Measurements from ENCODE around the gene GRXCR2. TPM values are rescaled to one million over a fixed set of nuclear protein-coding genes. Genes with fewer than 3 reads are reported as not detected.

Gene GRXCR2
- total and polyA plus RNA-seq, 2 of the 4 experiments (the other 2 are of a cell fraction): not detected

DNA sequence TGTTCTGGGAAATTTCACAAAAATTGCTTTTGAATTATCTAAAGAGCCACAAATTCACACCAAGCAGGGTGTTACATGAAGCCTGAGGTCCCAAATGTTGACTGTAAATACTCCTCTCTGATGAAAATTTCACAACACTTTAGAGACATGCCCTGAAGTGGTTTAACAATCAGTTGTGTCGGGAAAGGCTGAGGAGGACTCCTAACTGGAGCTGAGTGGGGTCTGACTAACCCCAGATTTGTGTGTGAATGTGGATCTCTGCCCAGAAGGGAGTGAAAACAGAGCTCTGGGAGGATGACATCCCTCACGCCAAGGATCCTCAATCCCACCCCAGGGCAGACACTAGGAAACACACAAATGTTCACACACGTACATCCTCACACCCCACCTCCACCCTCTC is 31.1 kb upstream of the GRXCR2 start:
- Histone ChIP-seq H3K4me1 (ENCODE audit: control insufficient read depth, insufficient read depth, low read length) (no peaks in the 10 kb centered on the region), H3K56ac (ENCODE audit: extremely low read depth, insufficient read depth, low read length) (no peak overlapping the region), H2BK5ac (ENCODE audit: low read depth, low read length, poor library complexity, severe bottlenecking) (no peak overlapping the region), H3K18ac (ENCODE audit: low read depth, low read length) (no peak overlapping the region), H3K23ac (ENCODE audit: low read depth, low read length) (no peak overlapping the region), H3K27me3 (ENCODE audit: control insufficient read depth, insufficient read depth, low read length) (peaks cover 9% of the 10 kb centered on the region), H3K14ac (replicated peaks; ENCODE audit: low read depth, low read length) (no peak overlapping the region), H3K36me3 (ENCODE audit: control insufficient read depth, insufficient read depth, low read length) (no peaks in the 10 kb centered on the region), H3K9ac (ENCODE audit: low read depth, low read length) (no peak overlapping the region), H3K4me3 (ENCODE audit: insufficient read depth, low read depth, low read length) (no peak overlapping the region), H3K9me3 (ENCODE audit: control insufficient read depth, insufficient read depth, low read length) (no peaks in the 10 kb centered on the region), H2BK15ac (ENCODE audit: low read depth, low read length) (no peak overlapping the region), H2BK120ac (ENCODE audit: low read depth, low read length) (no peak overlapping the region), H3K9me1 (ENCODE audit: insufficient read depth, low read length) (0 out of 2 replicates have a peak, but pooled peaks cover 3% of the 10 kb centered on the region), H2AFZ (replicated peaks; ENCODE audit: low read length, poor library complexity) (peak overlapping the region; percentile 61), H2AK5ac (ENCODE audit: low read depth, low read length) (no peak overlapping the region), H2AK9ac (replicated peaks; ENCODE audit: low read depth, low read length, poor library complexity) (no peak overlapping the region), H3K4ac (ENCODE audit: low read depth, low read length) (0 out of 2 replicates have a peak overlapping the region, but pooled peaks have one; percentile 40), H4K5ac (ENCODE audit: low read depth, low read length) (no peak overlapping the region), H3K4me2 (ENCODE audit: low read depth, low read length) (no peak overlapping the region), H2BK20ac (ENCODE audit: low read depth, low read length) (no peak overlapping the region), H3K27ac (ENCODE audit: insufficient read depth, low read length) (no peak overlapping the region), H4K91ac (ENCODE audit: insufficient read depth, low read depth, low read length) (no peak overlapping the region), H4K8ac (ENCODE audit: low read depth in 2 of 2, low read length in 2 of 2) (no peak overlapping the region), H4K20me1 (ENCODE audit: insufficient read depth, low read length) (no peaks in the 10 kb centered on the region), H3K79me1 (ENCODE audit: low read depth in 1 of 2, low read length in 2 of 2) (no peaks in the 10 kb centered on the region)
- TF ChIP-seq RFX5 (IDR thresholded peaks at IDR 0.05; ENCODE audit: low read depth, low read length): no peak
- peak; percentile 43; the same call in 1 of the 2 replicates for TF ChIP-seq CEBPB (IDR thresholded peaks at IDR 0.05; ENCODE audit: low read depth, low read length)
- ATAC-seq (ENCODE audit: low read depth) (peak; percentile 64), DNase-seq (peak; percentile 63)
- in situ Hi-C loops (cut with MboI; ENCODE audit: low sequenced_read_pairs) (no loop called here), dilution Hi-C loops (cut with HindIII; ENCODE audit: low sequenced_read_pairs, unreplicated experiment) (no loop called here), intact Hi-C loops (cut with micrococcal nuclease) (no loop called here)
- CTCF ChIA-PET: interaction anchor here (0.5 to 2.5 kb wide), 3 partner anchors 16 to 83 kb away, joined by 3 to 7 read pairs (median 3); no protein-coding TSS in a partner anchor
- POLR2A ChIA-PET (ENCODE audit: unreplicated experiment): no interaction called here
- no TSS peak for BruUV-seq (replicated peaks)
- WGBS, 2 experiments (ENCODE audit: extremely low coverage in 2 of 2, insufficient read length in 1 of 2): no CpG with 5 or more reads among the region's 3 CpGs
